ENCODE data around the gene SEMA5A. TPM values are rescaled to one million over a fixed set of nuclear protein-coding genes. Genes with fewer than 3 reads are reported as not detected.

Gene SEMA5A
- total RNA-seq, 1 experiment from 2014 or later: 9.3 TPM

DNA sequence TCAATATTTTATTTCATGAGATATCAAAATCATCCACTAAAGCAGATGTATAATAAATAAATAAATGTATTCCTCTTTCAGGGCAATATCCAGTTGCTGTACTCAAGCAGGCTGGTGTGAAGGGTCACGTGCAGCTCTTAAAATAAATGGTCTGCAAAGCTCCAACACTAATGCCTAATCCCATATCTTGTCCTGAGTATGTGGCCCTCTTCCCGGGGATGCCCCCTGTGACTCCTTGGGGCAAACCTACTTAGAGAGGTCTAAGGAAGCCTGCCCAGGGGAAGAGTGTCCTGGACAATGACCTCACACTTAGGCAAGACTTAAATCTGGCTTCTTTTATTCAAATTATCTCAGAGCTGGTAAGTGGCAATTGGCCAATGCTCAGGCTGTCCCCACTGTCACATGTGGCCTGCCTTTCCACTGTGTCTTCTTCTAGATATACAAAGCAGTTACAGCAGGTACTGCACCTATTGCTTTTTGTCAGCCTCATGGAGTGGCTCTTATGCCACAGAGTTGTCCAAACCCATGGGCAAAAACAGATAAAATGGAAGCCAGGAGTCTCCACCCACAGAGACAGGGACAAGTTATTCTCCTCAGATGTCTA is 55.3 kb downstream of the SEMA5A start:
- Mint-ChIP-seq H3K36me3 (peaks cover 4% of the 10 kb centered on the region), H3K9me3 (peaks cover 9% of the 10 kb centered on the region), H3K27ac (no peak overlapping the region), H3K27me3 (ENCODE audit: low read depth) (no peaks in the 10 kb centered on the region), H3K4me3 (no peak overlapping the region), H3K4me1 (peaks cover 9% of the 10 kb centered on the region)
- CTCF ChIA-PET: interaction anchor here (0.8 kb wide), 1 partner anchor 711 kb away, joined by 3 read pairs; no protein-coding TSS in a partner anchor
- TF ChIP-seq, protein P1, sequence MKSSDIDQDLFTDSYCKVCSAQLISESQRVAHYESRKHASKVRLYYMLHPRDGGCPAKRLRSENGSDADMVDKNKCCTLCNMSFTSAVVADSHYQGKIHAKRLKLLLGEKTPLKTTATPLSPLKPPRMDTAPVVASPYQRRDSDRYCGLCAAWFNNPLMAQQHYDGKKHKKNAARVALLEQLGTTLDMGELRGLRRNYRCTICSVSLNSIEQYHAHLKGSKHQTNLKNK (CRISPR knock-in tag; IDR thresholded peaks at IDR 0.05): no peak
- TF ChIP-seq, protein P2, sequence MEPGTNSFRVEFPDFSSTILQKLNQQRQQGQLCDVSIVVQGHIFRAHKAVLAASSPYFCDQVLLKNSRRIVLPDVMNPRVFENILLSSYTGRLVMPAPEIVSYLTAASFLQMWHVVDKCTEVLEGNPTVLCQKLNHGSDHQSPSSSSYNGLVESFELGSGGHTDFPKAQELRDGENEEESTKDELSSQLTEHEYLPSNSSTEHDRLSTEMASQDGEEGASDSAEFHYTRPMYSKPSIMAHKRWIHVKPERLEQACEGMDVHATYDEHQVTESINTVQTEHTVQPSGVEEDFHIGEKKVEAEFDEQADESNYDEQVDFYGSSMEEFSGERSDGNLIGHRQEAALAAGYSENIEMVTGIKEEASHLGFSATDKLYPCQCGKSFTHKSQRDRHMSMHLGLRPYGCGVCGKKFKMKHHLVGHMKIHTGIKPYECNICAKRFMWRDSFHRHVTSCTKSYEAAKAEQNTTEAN (CRISPR knock-in tag; IDR thresholded peaks at IDR 0.05): no peak
- TF ChIP-seq, protein P3, sequence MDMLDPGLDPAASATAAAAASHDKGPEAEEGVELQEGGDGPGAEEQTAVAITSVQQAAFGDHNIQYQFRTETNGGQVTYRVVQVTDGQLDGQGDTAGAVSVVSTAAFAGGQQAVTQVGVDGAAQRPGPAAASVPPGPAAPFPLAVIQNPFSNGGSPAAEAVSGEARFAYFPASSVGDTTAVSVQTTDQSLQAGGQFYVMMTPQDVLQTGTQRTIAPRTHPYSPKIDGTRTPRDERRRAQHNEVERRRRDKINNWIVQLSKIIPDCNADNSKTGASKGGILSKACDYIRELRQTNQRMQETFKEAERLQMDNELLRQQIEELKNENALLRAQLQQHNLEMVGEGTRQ (CRISPR knock-in tag; IDR thresholded peaks at IDR 0.05): no peak
- no peak for TF ChIP-seq TCF7 (CRISPR knock-in tag; IDR thresholded peaks at IDR 0.05; ENCODE audit: low read depth)
- POLR2A ChIA-PET: no interaction called here
- ATAC-seq (no peak), DNase-seq (ENCODE audit: low spot score) (no peak)

DNA sequence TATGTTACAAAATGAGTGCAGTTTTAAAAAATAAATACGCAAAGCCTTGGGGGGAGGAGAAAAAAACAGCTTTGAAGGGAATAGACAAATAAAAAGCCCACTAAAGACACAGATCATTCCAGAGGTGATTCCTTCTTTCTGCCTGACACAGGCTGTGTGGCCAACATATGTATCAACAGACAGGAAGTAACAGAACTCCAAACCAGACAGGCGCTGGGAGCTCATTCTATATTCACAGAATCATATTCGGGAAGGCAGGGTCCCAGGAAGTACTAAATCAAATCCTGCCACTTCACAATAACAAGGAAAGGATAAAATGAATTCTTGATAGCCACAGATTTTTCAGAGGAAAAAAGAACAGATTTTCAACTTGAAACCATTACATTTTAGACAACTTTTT is 62.1 kb downstream of the SEMA5A start:
- Mint-ChIP-seq H3K4me3 (no peak overlapping the region), H3K36me3 (peaks cover 24% of the 10 kb centered on the region), H3K27me3 (ENCODE audit: low read depth) (no peaks in the 10 kb centered on the region), H3K9me3 (peaks cover 31% of the 10 kb centered on the region), H3K27ac (peak overlapping the region; percentile 83), H3K4me1 (peaks cover 21% of the 10 kb centered on the region)
- ChIA-PET CTCF (interaction anchor here (1.1 to 1.3 kb wide), 2 partner anchors 29 to 122 kb away, joined by 3 read pairs; no protein-coding TSS in a partner anchor), POLR2A (no interaction called here)
- TF ChIP-seq PRRX2 (CRISPR knock-in tag; IDR thresholded peaks at IDR 0.05): no peak
- TF ChIP-seq, protein P4, sequence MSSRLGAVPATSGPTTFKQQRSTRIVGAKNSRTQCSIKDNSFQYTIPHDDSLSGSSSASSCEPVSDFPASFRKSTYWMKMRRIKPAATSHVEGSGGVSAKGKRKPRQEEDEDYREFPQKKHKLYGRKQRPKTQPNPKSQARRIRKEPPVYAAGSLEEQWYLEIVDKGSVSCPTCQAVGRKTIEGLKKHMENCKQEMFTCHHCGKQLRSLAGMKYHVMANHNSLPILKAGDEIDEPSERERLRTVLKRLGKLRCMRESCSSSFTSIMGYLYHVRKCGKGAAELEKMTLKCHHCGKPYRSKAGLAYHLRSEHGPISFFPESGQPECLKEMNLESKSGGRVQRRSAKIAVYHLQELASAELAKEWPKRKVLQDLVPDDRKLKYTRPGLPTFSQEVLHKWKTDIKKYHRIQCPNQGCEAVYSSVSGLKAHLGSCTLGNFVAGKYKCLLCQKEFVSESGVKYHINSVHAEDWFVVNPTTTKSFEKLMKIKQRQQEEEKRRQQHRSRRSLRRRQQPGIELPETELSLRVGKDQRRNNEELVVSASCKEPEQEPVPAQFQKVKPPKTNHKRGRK (CRISPR knock-in tag; IDR thresholded peaks at IDR 0.05; ENCODE audit: borderline replicate concordance): no peak
- TF ChIP-seq, protein P5, sequence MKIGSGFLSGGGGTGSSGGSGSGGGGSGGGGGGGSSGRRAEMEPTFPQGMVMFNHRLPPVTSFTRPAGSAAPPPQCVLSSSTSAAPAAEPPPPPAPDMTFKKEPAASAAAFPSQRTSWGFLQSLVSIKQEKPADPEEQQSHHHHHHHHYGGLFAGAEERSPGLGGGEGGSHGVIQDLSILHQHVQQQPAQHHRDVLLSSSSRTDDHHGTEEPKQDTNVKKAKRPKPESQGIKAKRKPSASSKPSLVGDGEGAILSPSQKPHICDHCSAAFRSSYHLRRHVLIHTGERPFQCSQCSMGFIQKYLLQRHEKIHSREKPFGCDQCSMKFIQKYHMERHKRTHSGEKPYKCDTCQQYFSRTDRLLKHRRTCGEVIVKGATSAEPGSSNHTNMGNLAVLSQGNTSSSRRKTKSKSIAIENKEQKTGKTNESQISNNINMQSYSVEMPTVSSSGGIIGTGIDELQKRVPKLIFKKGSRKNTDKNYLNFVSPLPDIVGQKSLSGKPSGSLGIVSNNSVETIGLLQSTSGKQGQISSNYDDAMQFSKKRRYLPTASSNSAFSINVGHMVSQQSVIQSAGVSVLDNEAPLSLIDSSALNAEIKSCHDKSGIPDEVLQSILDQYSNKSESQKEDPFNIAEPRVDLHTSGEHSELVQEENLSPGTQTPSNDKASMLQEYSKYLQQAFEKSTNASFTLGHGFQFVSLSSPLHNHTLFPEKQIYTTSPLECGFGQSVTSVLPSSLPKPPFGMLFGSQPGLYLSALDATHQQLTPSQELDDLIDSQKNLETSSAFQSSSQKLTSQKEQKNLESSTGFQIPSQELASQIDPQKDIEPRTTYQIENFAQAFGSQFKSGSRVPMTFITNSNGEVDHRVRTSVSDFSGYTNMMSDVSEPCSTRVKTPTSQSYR (CRISPR knock-in tag; IDR thresholded peaks at IDR 0.05): no peak
- no peak for TF ChIP-seq FOXJ3 (CRISPR knock-in tag; IDR thresholded peaks at IDR 0.05; ENCODE audit: borderline replicate concordance)
- TF ChIP-seq NFE2L1 (CRISPR knock-in tag; IDR thresholded peaks at IDR 0.05): no peak
- TF ChIP-seq, protein P6, sequence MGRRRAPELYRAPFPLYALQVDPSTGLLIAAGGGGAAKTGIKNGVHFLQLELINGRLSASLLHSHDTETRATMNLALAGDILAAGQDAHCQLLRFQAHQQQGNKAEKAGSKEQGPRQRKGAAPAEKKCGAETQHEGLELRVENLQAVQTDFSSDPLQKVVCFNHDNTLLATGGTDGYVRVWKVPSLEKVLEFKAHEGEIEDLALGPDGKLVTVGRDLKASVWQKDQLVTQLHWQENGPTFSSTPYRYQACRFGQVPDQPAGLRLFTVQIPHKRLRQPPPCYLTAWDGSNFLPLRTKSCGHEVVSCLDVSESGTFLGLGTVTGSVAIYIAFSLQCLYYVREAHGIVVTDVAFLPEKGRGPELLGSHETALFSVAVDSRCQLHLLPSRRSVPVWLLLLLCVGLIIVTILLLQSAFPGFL (CRISPR knock-in tag; IDR thresholded peaks at IDR 0.05; ENCODE audit: borderline replicate concordance): no peak
- TF ChIP-seq, protein P1 (CRISPR knock-in tag; IDR thresholded peaks at IDR 0.05): no peak
- TF ChIP-seq, protein P7, sequence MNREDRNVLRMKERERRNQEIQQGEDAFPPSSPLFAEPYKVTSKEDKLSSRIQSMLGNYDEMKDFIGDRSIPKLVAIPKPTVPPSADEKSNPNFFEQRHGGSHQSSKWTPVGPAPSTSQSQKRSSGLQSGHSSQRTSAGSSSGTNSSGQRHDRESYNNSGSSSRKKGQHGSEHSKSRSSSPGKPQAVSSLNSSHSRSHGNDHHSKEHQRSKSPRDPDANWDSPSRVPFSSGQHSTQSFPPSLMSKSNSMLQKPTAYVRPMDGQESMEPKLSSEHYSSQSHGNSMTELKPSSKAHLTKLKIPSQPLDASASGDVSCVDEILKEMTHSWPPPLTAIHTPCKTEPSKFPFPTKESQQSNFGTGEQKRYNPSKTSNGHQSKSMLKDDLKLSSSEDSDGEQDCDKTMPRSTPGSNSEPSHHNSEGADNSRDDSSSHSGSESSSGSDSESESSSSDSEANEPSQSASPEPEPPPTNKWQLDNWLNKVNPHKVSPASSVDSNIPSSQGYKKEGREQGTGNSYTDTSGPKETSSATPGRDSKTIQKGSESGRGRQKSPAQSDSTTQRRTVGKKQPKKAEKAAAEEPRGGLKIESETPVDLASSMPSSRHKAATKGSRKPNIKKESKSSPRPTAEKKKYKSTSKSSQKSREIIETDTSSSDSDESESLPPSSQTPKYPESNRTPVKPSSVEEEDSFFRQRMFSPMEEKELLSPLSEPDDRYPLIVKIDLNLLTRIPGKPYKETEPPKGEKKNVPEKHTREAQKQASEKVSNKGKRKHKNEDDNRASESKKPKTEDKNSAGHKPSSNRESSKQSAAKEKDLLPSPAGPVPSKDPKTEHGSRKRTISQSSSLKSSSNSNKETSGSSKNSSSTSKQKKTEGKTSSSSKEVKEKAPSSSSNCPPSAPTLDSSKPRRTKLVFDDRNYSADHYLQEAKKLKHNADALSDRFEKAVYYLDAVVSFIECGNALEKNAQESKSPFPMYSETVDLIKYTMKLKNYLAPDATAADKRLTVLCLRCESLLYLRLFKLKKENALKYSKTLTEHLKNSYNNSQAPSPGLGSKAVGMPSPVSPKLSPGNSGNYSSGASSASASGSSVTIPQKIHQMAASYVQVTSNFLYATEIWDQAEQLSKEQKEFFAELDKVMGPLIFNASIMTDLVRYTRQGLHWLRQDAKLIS (CRISPR knock-in tag; IDR thresholded peaks at IDR 0.05; ENCODE audit: borderline replicate concordance): no peak
- DNase-seq (ENCODE audit: low spot score) (no peak), ATAC-seq (no peak)

Measured in WTC11 (cell line).